IMR-90 (cell line): ENCODE results near the gene SLC6A11. TPM values are rescaled to one million over a fixed set of nuclear protein-coding genes. Genes with fewer than 3 reads are reported as not detected.

ENCODE experiments used
- ATAC-seq: fragments of 200-7000 bp; cut with Tn5 transposase; 2 replicates; pipeline ENCODE4 v1.9.1; 2020; ENCODE audit warnings: low read depth, mild to moderate bottlenecking, moderate library complexity
- BruUV-seq: library from RNA; stranded (reverse); fragments of 400-500 nt; replicated peaks from 2 replicates; lab custom pipeline; 2021; lab: Mats Ljungman, UMichigan
- CTCF ChIA-PET: fragments of 300-600 bp; formaldehyde crosslinking; extraction: SDS; loops from one replicate; lab custom pipeline; 2021; ENCODE audit warnings: antibody characterized with exemption; lab: Yijun Ruan, JAX
- POLR2A ChIA-PET: fragments of 300-600 bp; sonication (Branson Sonifier 250); formaldehyde crosslinking; loops from one replicate; lab custom pipeline; 2022; ENCODE audit warnings: antibody characterized with exemption; ENCODE audit not compliant: unreplicated experiment; lab: Charles Lee
- DNase-seq: peaks from one replicate; pipeline ENCODE4 v3.0.0; 2013
- H2AFZ ChIP-seq: replicated peaks from 2 replicates; pipeline ENCODE3; 2013; ENCODE audit warnings: low read length, mild to moderate bottlenecking; ENCODE audit not compliant: poor library complexity
- H2AK5ac ChIP-seq: 2 replicates; pipeline ENCODE4 v1.6.1; 2013; ENCODE audit warnings: low read depth, low read length, inconsistent platforms
- H2AK9ac ChIP-seq: replicated peaks from 2 replicates; pipeline ENCODE3; 2013; ENCODE audit warnings: mild to moderate bottlenecking, low read depth, low read length, moderate library complexity; ENCODE audit not compliant: poor library complexity
- H2BK120ac ChIP-seq: 2 replicates; pipeline ENCODE4 v1.6.1; 2013; ENCODE audit warnings: low read depth, low read length, inconsistent platforms
- H2BK15ac ChIP-seq: 3 replicates; pipeline ENCODE4 v1.6.1; 2013; ENCODE audit warnings: low read depth, low read length, inconsistent platforms
- H2BK20ac ChIP-seq: 2 replicates; pipeline ENCODE4 v1.6.1; 2013; ENCODE audit warnings: low read depth, mild to moderate bottlenecking, inconsistent platforms, low read length, moderate library complexity
- H2BK5ac ChIP-seq: 2 replicates; pipeline ENCODE4 v1.6.1; 2013; ENCODE audit warnings: mild to moderate bottlenecking, low read depth, low read length, inconsistent platforms; ENCODE audit not compliant: poor library complexity, severe bottlenecking
- H3K14ac ChIP-seq: replicated peaks from 2 replicates; pipeline ENCODE4 v1.6.1; 2013; ENCODE audit warnings: low read depth, low read length, inconsistent platforms
- H3K18ac ChIP-seq: 2 replicates; pipeline ENCODE4 v1.6.1; 2013; ENCODE audit warnings: low read depth, low read length, control low read depth
- H3K23ac ChIP-seq: 2 replicates; pipeline ENCODE4 v1.6.1; 2013; ENCODE audit warnings: low read depth, low read length, inconsistent platforms
- H3K27ac ChIP-seq: 2 replicates; pipeline ENCODE4 v1.5.1; 2013; ENCODE audit warnings: mild to moderate bottlenecking, control low read depth, low read length; ENCODE audit not compliant: insufficient read depth
- H3K27me3 ChIP-seq: 2 replicates; pipeline ENCODE4 v1.6.1; 2013; ENCODE audit warnings: low read length; ENCODE audit not compliant: control insufficient read depth, insufficient read depth
- H3K36me3 ChIP-seq: 2 replicates; pipeline ENCODE4 v1.6.1; 2013; ENCODE audit warnings: low read length, mixed read lengths; ENCODE audit not compliant: control insufficient read depth, insufficient read depth
- H3K4ac ChIP-seq: 2 replicates; pipeline ENCODE4 v1.6.1; 2013; ENCODE audit warnings: low read depth, low read length, inconsistent platforms
- H3K4me1 ChIP-seq: 2 replicates; pipeline ENCODE4 v1.6.1; 2013; ENCODE audit warnings: low read length, mixed read lengths; ENCODE audit not compliant: control insufficient read depth, insufficient read depth
- H3K4me2 ChIP-seq: 2 replicates; pipeline ENCODE4 v1.6.1; 2013; ENCODE audit warnings: low read depth, mild to moderate bottlenecking, control low read depth, low read length, moderate library complexity
- H3K4me3 ChIP-seq: 2 replicates; pipeline ENCODE4 v1.5.1; 2013; ENCODE audit warnings: low read depth, mild to moderate bottlenecking, control low read depth, low read length, moderate library complexity; ENCODE audit not compliant: insufficient read depth
- H3K56ac ChIP-seq: 2 replicates; pipeline ENCODE4 v1.6.1; 2013; ENCODE audit warnings: low read length, inconsistent platforms; ENCODE audit not compliant: insufficient read depth; ENCODE audit errors: extremely low read depth
- H3K79me1 ChIP-seq, 2 experiments: 2 replicates each; pipeline ENCODE4 v1.6.1; 2013; ENCODE audit warnings: low read length in 2 of 2, inconsistent platforms in 1 of 2, low read depth in 1 of 2
- H3K9ac ChIP-seq: 2 replicates; pipeline ENCODE4 v1.6.1; 2013; ENCODE audit warnings: low read depth, low read length, control low read depth
- H3K9me1 ChIP-seq: 2 replicates; pipeline ENCODE4 v1.6.1; 2013; ENCODE audit warnings: low read length, inconsistent platforms; ENCODE audit not compliant: insufficient read depth
- H3K9me3 ChIP-seq: 2 replicates; pipeline ENCODE4 v1.6.1; 2013; ENCODE audit warnings: low read length; ENCODE audit not compliant: control insufficient read depth, insufficient read depth
- H4K20me1 ChIP-seq: 2 replicates; pipeline ENCODE4 v1.6.1; 2013; ENCODE audit warnings: low read length, inconsistent platforms; ENCODE audit not compliant: insufficient read depth
- H4K5ac ChIP-seq: 2 replicates; pipeline ENCODE4 v1.6.1; 2013; ENCODE audit warnings: mild to moderate bottlenecking, low read depth, low read length, control low read depth
- H4K8ac ChIP-seq, 2 experiments: 2 replicates each; pipeline ENCODE4 v1.6.1; 2013; ENCODE audit warnings: low read depth in 2 of 2, low read length in 2 of 2, control low read depth in 1 of 2, inconsistent platforms in 1 of 2
- H4K91ac ChIP-seq: 2 replicates; pipeline ENCODE4 v1.6.1; 2013; ENCODE audit warnings: low read depth, low read length, inconsistent platforms; ENCODE audit not compliant: insufficient read depth
- CTCF ChIP-seq: conservative IDR thresholded peaks from 2 replicates; pipeline ENCODE4 v1.5.1; 2012; ENCODE audit warnings: mild to moderate bottlenecking, low read depth, low read length, improper control_type of control experiment
- ELK1 ChIP-seq: fragments of 150-350 bp; IDR thresholded peaks from 2 replicates; pipeline ENCODE4 v1.6.1; 2016; ENCODE audit warnings: low read depth, mild to moderate bottlenecking, low read length, moderate library complexity, borderline replicate concordance
- MAFK ChIP-seq: IDR thresholded peaks from 2 replicates; pipeline ENCODE4 v1.6.1; 2012; ENCODE audit warnings: low read depth, low read length, improper control_type of control experiment
- MXI1 ChIP-seq: IDR thresholded peaks from 2 replicates; pipeline ENCODE4 v1.6.1; 2012; ENCODE audit warnings: low read depth, mild to moderate bottlenecking, low read length, moderate library complexity, borderline replicate concordance
- POLR2A ChIP-seq: IDR thresholded peaks from 2 replicates; pipeline ENCODE4 v1.6.1; 2012; ENCODE audit warnings: mild to moderate bottlenecking, low read depth, low read length
- SMC3 ChIP-seq: fragments of 150-350 bp; IDR thresholded peaks from 2 replicates; pipeline ENCODE4 v1.6.1; 2016; ENCODE audit warnings: low read depth, mild to moderate bottlenecking, antibody characterized with exemption, low read length, moderate library complexity
- WGBS, 2 experiments: methylation state at CpG; one replicate each; pipeline versions ENCODE4 v1.1.5 to v1.1.7; 2013; ENCODE audit warnings: missing lambda C conversion rate in 2 of 2; ENCODE audit not compliant: insufficient read length in 1 of 2; ENCODE audit errors: extremely low coverage in 2 of 2; 5-methylcytosine and 5-hydroxymethylcytosine counted together
- dilution Hi-C: fragments of 300-500 bp; cut with HindIII; formaldehyde crosslinking; loops from one replicate; pipeline ENCODE4 v1.14.3; 2018; ENCODE audit warnings: low sequenced_read_pairs; ENCODE audit not compliant: unreplicated experiment
- in situ Hi-C: fragments of 300-500 bp; cut with MboI; formaldehyde crosslinking; loops from 3 replicates; pipeline ENCODE4 v1.14.3; 2019; ENCODE audit warnings: low sequenced_read_pairs, inconsistent platforms, mixed read lengths
- intact Hi-C: fragments of 100-400 bp; cut with micrococcal nuclease; formaldehyde crosslinking; loops from 2 replicates; pipeline ENCODE4 v1.10.0; 2022
- polyA plus RNA-seq, 3 experiments: library from polyadenylated mRNA; depleted of rRNA; stranded (reverse); fragments of >200 nt; gene quantifications; 2 replicates each; pipeline ENCODE4 v1.2.3, GENCODE V29; 2012; ENCODE audit warnings: low replicate concordance in 1 of 3
- total RNA-seq: library from RNA; depleted of rRNA; stranded (reverse); fragments of >200 nt; gene quantifications from 2 replicates; pipeline ENCODE4 v1.2.3, GENCODE V29; 2012

The SLC6A11 gene
- total and polyA plus RNA-seq, 2 of the 4 experiments (the other 2 are of a cell fraction) = not detected

- Histone ChIP-seq H3K4me3 (no peak overlapping the region), H3K18ac (no peak overlapping the region), H3K9me3 (no peaks in the 10 kb centered on the region), H3K36me3 (no peaks in the 10 kb centered on the region), H2BK15ac (no peak overlapping the region), H3K23ac (no peak overlapping the region), H3K56ac (no peak overlapping the region), H2AK5ac (no peak overlapping the region), H3K14ac (no peak overlapping the region), H4K20me1 (no peaks in the 10 kb centered on the region), H3K9me1 (no peaks in the 10 kb centered on the region), H3K4me1 (no peaks in the 10 kb centered on the region), H3K4ac (no peak overlapping the region), H3K27me3 (peaks cover 18% of the 10 kb centered on the region), H4K5ac (no peak overlapping the region), H2BK120ac (no peak overlapping the region), H2BK20ac (no peak overlapping the region), H2AFZ (no peak overlapping the region), H3K9ac (no peak overlapping the region), H3K79me1 (no peaks in the 10 kb centered on the region), H2BK5ac (no peak overlapping the region), H3K27ac (no peak overlapping the region), H3K4me2 (no peak overlapping the region), H2AK9ac (no peak overlapping the region), H4K91ac (no peak overlapping the region), H4K8ac (no peak overlapping the region)
- no TSS peak for BruUV-seq
- ChIA-PET CTCF (no interaction called here), POLR2A (no interaction called here)
- WGBS, 2 experiments = 57% methylated on average over 4 of the region's 7 CpGs; no CpG with 5 or more reads in 1 of the 2 experiments
- intact Hi-C loops (no loop called here), in situ Hi-C loops (no loop called here), dilution Hi-C loops (no loop called here)
- DNase-seq (no peak), ATAC-seq (no peak)
- no peak for TF ChIP-seq POLR2A
- no peak for TF ChIP-seq CTCF
- TF ChIP-seq MAFK = no peak
- no peak for TF ChIP-seq MXI1
- TF ChIP-seq SMC3 = no peak
- no peak for TF ChIP-seq ELK1
Measured at GRCh38 chr3:10932596-10932995, 116.6 kb downstream of the SLC6A11 start.
